ENCODE data around the gene PEAR1.

Gene PEAR1

DNA sequence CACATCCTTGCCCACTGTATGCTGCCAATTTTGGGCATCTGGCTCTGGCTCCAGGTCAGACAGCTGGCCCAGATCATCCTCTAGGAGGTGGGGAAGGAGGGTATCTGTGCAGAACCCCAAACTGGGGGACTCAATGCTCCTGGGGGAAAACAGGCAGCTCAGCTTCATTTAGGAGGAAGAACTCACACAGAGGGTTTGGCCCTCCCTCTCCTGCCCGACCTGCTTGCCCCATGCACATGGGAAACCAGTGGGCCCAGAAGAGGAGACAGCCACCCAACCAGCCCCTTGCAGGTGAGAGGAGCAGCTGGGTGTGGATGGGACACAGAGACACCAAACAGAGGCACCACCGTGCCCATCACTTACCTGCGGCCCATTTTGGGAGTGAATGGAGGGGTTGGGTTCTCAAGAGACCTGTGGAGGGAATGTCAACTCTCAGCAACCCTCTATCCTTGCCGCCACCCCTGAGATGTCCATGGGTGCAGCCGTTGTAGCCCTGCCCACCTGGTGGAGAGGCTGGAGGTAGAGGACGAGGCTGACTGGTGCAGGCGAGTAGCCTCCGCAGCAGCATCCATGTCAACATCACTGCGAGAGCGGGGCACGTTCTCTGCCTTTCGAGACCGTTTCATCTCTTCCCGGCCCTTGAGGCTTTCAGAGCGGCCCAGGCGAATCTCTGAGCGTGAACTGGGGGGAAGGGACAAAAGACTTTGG is 54.5 kb downstream of the PEAR1 start:
- no peaks in the 10 kb centered on the region for H3K4me1 ChIP-seq
- H3K4me2 ChIP-seq (ENCODE audit: low read length) = no peak overlapping the region
- no peak overlapping the region for H3K27ac ChIP-seq
- H3K9me3 ChIP-seq (ENCODE audit: control insufficient read depth, low read length) = no peaks in the 10 kb centered on the region
- TF ChIP-seq, protein P1, sequence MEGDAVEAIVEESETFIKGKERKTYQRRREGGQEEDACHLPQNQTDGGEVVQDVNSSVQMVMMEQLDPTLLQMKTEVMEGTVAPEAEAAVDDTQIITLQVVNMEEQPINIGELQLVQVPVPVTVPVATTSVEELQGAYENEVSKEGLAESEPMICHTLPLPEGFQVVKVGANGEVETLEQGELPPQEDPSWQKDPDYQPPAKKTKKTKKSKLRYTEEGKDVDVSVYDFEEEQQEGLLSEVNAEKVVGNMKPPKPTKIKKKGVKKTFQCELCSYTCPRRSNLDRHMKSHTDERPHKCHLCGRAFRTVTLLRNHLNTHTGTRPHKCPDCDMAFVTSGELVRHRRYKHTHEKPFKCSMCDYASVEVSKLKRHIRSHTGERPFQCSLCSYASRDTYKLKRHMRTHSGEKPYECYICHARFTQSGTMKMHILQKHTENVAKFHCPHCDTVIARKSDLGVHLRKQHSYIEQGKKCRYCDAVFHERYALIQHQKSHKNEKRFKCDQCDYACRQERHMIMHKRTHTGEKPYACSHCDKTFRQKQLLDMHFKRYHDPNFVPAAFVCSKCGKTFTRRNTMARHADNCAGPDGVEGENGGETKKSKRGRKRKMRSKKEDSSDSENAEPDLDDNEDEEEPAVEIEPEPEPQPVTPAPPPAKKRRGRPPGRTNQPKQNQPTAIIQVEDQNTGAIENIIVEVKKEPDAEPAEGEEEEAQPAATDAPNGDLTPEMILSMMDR (IDR thresholded peaks at IDR 0.05) = no peak
- no peak overlapping the region for H3K9ac ChIP-seq
- H3K36me3 ChIP-seq (ENCODE audit: control insufficient read depth, insufficient read depth, low read length) = no peaks in the 10 kb centered on the region
- H3K4me3 ChIP-seq (ENCODE audit: low read depth, low read length) = no peak overlapping the region
- no peaks in the 10 kb centered on the region for H3K79me2 ChIP-seq
- H3K27me3 ChIP-seq (ENCODE audit: control insufficient read depth, insufficient read depth, low read length) = no peaks in the 10 kb centered on the region
- H2AFZ ChIP-seq = no peak overlapping the region

DNA sequence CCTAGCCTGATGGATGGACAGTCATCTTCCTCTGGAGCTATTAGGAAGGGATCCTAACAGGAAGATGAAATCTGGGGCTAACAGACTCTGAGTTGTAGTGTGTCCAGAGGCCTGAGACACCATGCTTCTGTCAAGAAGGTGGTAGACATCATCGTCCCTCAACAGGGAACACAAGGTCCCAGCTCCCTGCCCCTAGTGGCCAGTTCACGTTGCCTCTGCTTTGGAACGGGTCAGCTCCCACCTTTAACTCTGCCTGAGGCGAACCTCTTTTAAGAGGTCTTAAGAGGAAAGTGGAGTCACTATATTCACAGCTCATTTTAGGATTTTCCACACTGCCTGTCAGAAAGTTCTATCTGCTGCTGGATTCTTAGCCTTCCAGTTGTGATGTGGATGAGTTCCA is 55.2 kb downstream of the PEAR1 start:
- no peaks in the 10 kb centered on the region for H3K36me3 ChIP-seq (ENCODE audit: control insufficient read depth, insufficient read depth, low read length)
- H3K4me3 ChIP-seq (ENCODE audit: low read depth, low read length) = no peak overlapping the region
- H3K9ac ChIP-seq = no peak overlapping the region
- H3K79me2 ChIP-seq = no peaks in the 10 kb centered on the region
- H2AFZ ChIP-seq = no peak overlapping the region
- H3K27me3 ChIP-seq (ENCODE audit: control insufficient read depth, insufficient read depth, low read length) = no peaks in the 10 kb centered on the region
- H3K27ac ChIP-seq = no peak overlapping the region
- no peak overlapping the region for H3K4me2 ChIP-seq (ENCODE audit: low read length)
- no peaks in the 10 kb centered on the region for H3K9me3 ChIP-seq (ENCODE audit: control insufficient read depth, low read length)
- TF ChIP-seq, protein P1 (IDR thresholded peaks at IDR 0.05) = no peak
- no peaks in the 10 kb centered on the region for H3K4me1 ChIP-seq

DNA sequence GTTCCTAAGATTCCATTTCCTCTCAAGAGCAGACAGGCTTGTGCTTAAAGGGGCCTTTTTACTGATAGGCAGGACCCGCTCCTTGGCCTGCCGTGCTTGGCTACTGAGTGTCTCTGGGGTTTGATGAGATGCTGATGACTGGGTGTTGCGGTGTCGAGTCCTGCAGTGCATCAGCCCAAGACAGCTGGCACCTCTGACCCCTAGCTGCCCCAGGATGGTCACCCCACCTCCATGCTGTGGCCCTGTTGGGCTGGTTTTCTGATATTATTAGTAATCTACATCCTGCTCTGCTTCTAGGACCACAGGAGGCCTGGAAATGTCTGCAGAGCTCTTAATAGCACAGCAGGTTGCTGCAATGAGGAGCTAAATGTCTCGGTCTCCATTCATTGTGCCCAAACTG is 55.6 kb downstream of the PEAR1 start:
- no peak overlapping the region for H2AFZ ChIP-seq
- H3K36me3 ChIP-seq (ENCODE audit: control insufficient read depth, insufficient read depth, low read length) = no peaks in the 10 kb centered on the region
- H3K27me3 ChIP-seq (ENCODE audit: control insufficient read depth, insufficient read depth, low read length) = no peaks in the 10 kb centered on the region
- no peaks in the 10 kb centered on the region for H3K79me2 ChIP-seq
- TF ChIP-seq, protein P1 (IDR thresholded peaks at IDR 0.05) = no peak
- H3K27ac ChIP-seq = no peak overlapping the region
- no peak overlapping the region for H3K4me3 ChIP-seq (ENCODE audit: low read depth, low read length)
- H3K9ac ChIP-seq = no peak overlapping the region
- no peaks in the 10 kb centered on the region for H3K9me3 ChIP-seq (ENCODE audit: control insufficient read depth, low read length)
- no peaks in the 10 kb centered on the region for H3K4me1 ChIP-seq
- no peak overlapping the region for H3K4me2 ChIP-seq (ENCODE audit: low read length)

DNA sequence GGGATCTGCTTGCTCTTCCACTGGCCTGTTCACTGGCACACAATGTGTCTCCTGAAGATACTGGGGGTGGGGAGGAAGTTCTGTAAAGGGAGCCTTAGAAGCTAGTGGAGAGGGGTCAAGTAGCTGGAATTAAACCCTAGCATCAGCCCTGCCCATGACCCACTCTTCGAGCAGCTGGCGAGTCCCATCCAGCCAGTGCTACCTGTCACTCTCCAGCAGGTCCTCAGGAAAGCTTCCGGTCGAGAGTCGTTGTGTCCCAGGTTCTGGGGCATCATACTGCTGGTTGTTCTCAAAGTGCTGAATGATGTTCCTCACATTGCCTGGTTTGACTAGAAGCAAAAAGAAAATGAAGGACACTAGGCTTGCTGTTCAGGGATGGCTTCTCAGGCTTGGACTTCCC is 57.9 kb downstream of the PEAR1 start:
- H3K27me3 ChIP-seq (ENCODE audit: control insufficient read depth, insufficient read depth, low read length) = no peaks in the 10 kb centered on the region
- H3K4me2 ChIP-seq (ENCODE audit: low read length) = no peak overlapping the region
- H3K27ac ChIP-seq = no peak overlapping the region
- H3K36me3 ChIP-seq (ENCODE audit: control insufficient read depth, insufficient read depth, low read length) = no peaks in the 10 kb centered on the region
- no peak overlapping the region for H3K9ac ChIP-seq
- H2AFZ ChIP-seq = no peak overlapping the region
- TF ChIP-seq, protein P1 (IDR thresholded peaks at IDR 0.05) = no peak
- H3K4me1 ChIP-seq = no peaks in the 10 kb centered on the region
- no peaks in the 10 kb centered on the region for H3K9me3 ChIP-seq (ENCODE audit: control insufficient read depth, low read length)
- no peak overlapping the region for H3K4me3 ChIP-seq (ENCODE audit: low read depth, low read length)
- H3K79me2 ChIP-seq = no peaks in the 10 kb centered on the region

DNA sequence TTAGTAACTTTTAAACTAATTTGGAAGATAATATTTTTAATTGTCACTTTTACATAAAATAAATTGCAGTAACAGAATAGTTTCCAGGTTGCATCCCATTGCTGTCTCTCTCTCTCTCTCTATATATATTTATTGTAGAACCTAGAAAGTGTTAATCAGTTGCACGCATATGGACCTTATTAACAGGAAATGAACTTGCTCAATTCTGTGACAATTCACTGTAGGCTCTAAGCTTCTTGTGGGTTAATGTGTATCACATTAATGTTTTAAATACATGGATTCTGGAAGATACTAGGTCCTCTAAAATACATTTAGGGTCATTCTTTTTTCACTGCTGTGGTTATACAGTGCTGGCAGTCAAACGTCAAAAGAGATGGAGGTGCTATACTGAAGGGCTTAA is 60.1 kb downstream of the PEAR1 start:
- Histone ChIP-seq H2AFZ (no peak overlapping the region), H3K27me3 (ENCODE audit: control insufficient read depth, insufficient read depth, low read length) (no peaks in the 10 kb centered on the region), H3K79me2 (no peaks in the 10 kb centered on the region), H3K27ac (no peak overlapping the region), H3K4me3 (ENCODE audit: low read depth, low read length) (no peak overlapping the region), H3K36me3 (ENCODE audit: control insufficient read depth, insufficient read depth, low read length) (no peaks in the 10 kb centered on the region), H3K4me2 (ENCODE audit: low read length) (no peak overlapping the region), H3K4me1 (no peaks in the 10 kb centered on the region), H3K9me3 (ENCODE audit: control insufficient read depth, low read length) (no peaks in the 10 kb centered on the region), H3K9ac (no peak overlapping the region)
- TF ChIP-seq, protein P1 (IDR thresholded peaks at IDR 0.05) = no peak

All from parathyroid adenoma (tissue), 2 donors.